Upper lobe of right lung (tissue), 1 donor: Measurements from ENCODE around the gene DOCK1. TPM values are rescaled to one million over a fixed set of nuclear protein-coding genes. Genes with fewer than 3 reads are reported as not detected.
A peak's percentile ranks its signal among the peaks of the same experiment; 100 is the strongest.

Experiments
- ATAC-seq: fragments of 200-7000 bp; cut with Tn5 transposase; one replicate; pipeline ENCODE4 v1.9.1; 2020; ENCODE audit warnings: mild to moderate bottlenecking, moderate library complexity
- DNase-seq: peaks from one replicate; pipeline ENCODE4 v3.0.0-alpha.2; 2020
- H3K27ac ChIP-seq: fragments of 200-600 bp; one replicate; pipeline ENCODE4 v1.8.0; 2022
- H3K27me3 ChIP-seq: fragments of 200-600 bp; one replicate; pipeline ENCODE4 v1.8.0; 2022; ENCODE audit warnings: mild to moderate bottlenecking
- H3K36me3 ChIP-seq: fragments of 200-600 bp; one replicate; pipeline ENCODE4 v1.8.0; 2022
- H3K4me1 ChIP-seq: fragments of 200-600 bp; one replicate; pipeline ENCODE4 v1.8.0; 2022
- H3K4me3 ChIP-seq: fragments of 200-600 bp; one replicate; pipeline ENCODE4 v1.8.0; 2022; ENCODE audit warnings: mild to moderate bottlenecking
- H3K9me3 ChIP-seq: fragments of 200-600 bp; one replicate; pipeline ENCODE4 v1.8.0; 2022
- CTCF ChIP-seq: fragments of 200-600 bp; IDR thresholded peaks from one replicate; pipeline ENCODE4 v1.8.0; 2022; ENCODE audit warnings: antibody characterized with exemption
- intact Hi-C: fragments of 100-400 bp; cut with DNase I; formaldehyde crosslinking; loops from one replicate; pipeline ENCODE4 v1.11.0; 2022
- total RNA-seq: library from RNA; stranded (reverse); fragmentation: NEBNext Ultra II Directional; extraction: Animal tissue kit (Norgen Biotek cat#: 25700); gene quantifications from one replicate; pipeline ENCODE4 v1.2.1, GENCODE V29; 2021
- donor health status: DM: no; HTN: yes; CAD: no; lungs with severe emphysema.

Gene DOCK1
- total RNA-seq, 1 donor from 2014 or later, result 46.4 TPM

GRCh38 chr10:127447197-127447596 is 542.0 kb downstream of the DOCK1 start:
- intact Hi-C loops, result no loop called here
- peak; percentile 42 for DNase-seq
- H3K4me1 ChIP-seq, result no peaks in the 10 kb centered on the region

GRCh38 chr10:127449490-127449889 is 544.3 kb downstream of the DOCK1 start:
- DNase-seq (no peak), ATAC-seq (no peak)
- TF ChIP-seq CTCF, result no peak
- Histone ChIP-seq H3K9me3 (no peaks in the 10 kb centered on the region), H3K36me3 (peaks cover 20% of the 10 kb centered on the region), H3K27ac (no peak overlapping the region), H3K4me1 (no peaks in the 10 kb centered on the region), H3K4me3 (no peak overlapping the region), H3K27me3 (no peaks in the 10 kb centered on the region)
- intact Hi-C loops, result no loop called here

More at GRCh38 chr10:127447197-127447596, 542.0 kb downstream of the DOCK1 start:
- Histone ChIP-seq H3K36me3 (peaks cover 25% of the 10 kb centered on the region), H3K4me3 (no peak overlapping the region), H3K27ac (no peak overlapping the region), H3K27me3 (no peaks in the 10 kb centered on the region), H3K9me3 (no peaks in the 10 kb centered on the region)
- no peak for TF ChIP-seq CTCF
- ATAC-seq, result no peak

DNA sequence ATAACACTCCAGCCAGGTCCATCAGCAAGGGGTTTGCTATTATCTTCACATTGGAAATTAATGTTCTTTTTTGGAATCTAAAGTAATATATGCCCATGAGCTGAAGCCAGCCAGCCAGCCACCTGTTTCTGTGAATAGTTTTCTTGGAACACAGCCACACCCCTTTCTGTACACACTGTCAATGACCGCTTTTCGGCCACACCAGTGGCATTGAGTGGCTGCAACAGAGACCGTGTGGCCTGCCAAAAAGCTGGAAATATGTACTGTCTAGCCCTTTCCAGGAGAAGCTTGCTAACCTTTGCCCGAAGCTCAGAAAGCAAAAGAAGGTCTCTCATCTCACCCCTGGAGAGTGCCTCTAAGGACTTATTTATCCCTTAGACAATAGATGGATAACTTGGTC is 545.4 kb downstream of the DOCK1 start:
- H3K9me3 ChIP-seq, result no peaks in the 10 kb centered on the region
- no peak overlapping the region for H3K27ac ChIP-seq
- no peak for TF ChIP-seq CTCF
- ATAC-seq (peak; percentile 88), DNase-seq (peak; percentile 72)
- intact Hi-C loops, result no loop called here
- peaks cover 8% of the 10 kb centered on the region for H3K36me3 ChIP-seq
- H3K4me3 ChIP-seq, result no peak overlapping the region
- no peaks in the 10 kb centered on the region for H3K27me3 ChIP-seq
- no peaks in the 10 kb centered on the region for H3K4me1 ChIP-seq

GRCh38 chr10:127451628-127452027 is 546.4 kb downstream of the DOCK1 start:
- TF ChIP-seq CTCF, result no peak
- H3K27ac ChIP-seq, result no peak overlapping the region
- H3K4me1 ChIP-seq, result no peaks in the 10 kb centered on the region
- H3K27me3 ChIP-seq, result no peaks in the 10 kb centered on the region
- H3K36me3 ChIP-seq, result peaks cover 7% of the 10 kb centered on the region
- H3K9me3 ChIP-seq, result no peaks in the 10 kb centered on the region
- H3K4me3 ChIP-seq, result no peak overlapping the region
- no peak for DNase-seq
- intact Hi-C loops, result no loop called here
- ATAC-seq, result no peak

DNA sequence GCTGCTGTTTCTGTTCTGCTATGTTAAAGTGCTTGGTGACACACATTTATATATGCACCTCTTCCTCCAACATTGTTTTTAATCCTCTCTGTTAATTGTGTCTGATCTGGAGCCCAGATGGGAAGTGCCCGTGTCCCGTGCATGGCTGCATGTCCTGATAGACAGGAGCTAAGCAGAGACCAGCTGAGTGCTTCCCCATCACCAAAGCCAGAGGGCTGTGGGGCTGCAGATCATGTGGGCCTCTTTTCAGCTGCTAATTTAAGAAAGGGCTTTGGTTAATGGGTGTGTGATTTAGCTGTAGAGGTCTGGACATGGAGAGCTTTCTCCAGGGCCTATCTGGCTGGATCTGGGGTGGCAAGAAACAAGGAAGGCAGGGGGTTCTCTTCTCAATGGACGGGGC is 547.3 kb downstream of the DOCK1 start:
- no peak overlapping the region for H3K27ac ChIP-seq
- H3K27me3 ChIP-seq, result no peaks in the 10 kb centered on the region
- TF ChIP-seq CTCF, result no peak
- no peaks in the 10 kb centered on the region for H3K4me1 ChIP-seq
- ATAC-seq, result no peak
- no peaks in the 10 kb centered on the region for H3K9me3 ChIP-seq
- intact Hi-C loops, result no loop called here
- DNase-seq, result no peak
- H3K4me3 ChIP-seq, result no peak overlapping the region
- peaks cover 7% of the 10 kb centered on the region for H3K36me3 ChIP-seq

GRCh38 chr10:127453706-127454105 is 548.5 kb downstream of the DOCK1 start:
- Histone ChIP-seq H3K4me3 (no peak overlapping the region), H3K27ac (no peak overlapping the region), H3K4me1 (no peaks in the 10 kb centered on the region), H3K36me3 (no peaks in the 10 kb centered on the region), H3K27me3 (no peaks in the 10 kb centered on the region), H3K9me3 (no peaks in the 10 kb centered on the region)
- no peak for ATAC-seq
- no peak for DNase-seq
- no peak for TF ChIP-seq CTCF
- intact Hi-C loops, result no loop called here
